HCT116 (cell line): ENCODE data around the gene MAMLD1. TPM values are rescaled to one million over a fixed set of nuclear protein-coding genes. Genes with fewer than 3 reads are reported as not detected.

Source experiments
- ATAC-seq: fragments of 200-7000 bp; cut with Tn5 transposase; 2 replicates; pipeline ENCODE4 v1.9.1; 2020; ENCODE audit warnings: mild to moderate bottlenecking, moderate library complexity
- BruUV-seq: library from RNA; stranded (reverse); fragments of 400-500 nt; replicated peaks from 2 replicates; lab custom pipeline; 2021; lab: Mats Ljungman, UMichigan
- CTCF ChIA-PET: fragments of 300-600 bp; sonication (Branson Sonifier 250); formaldehyde crosslinking; loops from one replicate; lab custom pipeline; 2021; ENCODE audit warnings: antibody characterized with exemption; lab: Charles Lee
- POLR2A ChIA-PET: fragments of 300-600, 350-600 bp; sonication (Branson Sonifier 250); formaldehyde crosslinking; loops from one replicate; lab custom pipeline; 2021; ENCODE audit warnings: antibody characterized with exemption; lab: Charles Lee
- RAD21 ChIA-PET, 2 experiments: fragments of 300-600 bp; sonication (Branson Sonifier 250); formaldehyde crosslinking; loops; one replicate each; lab custom pipeline; 2023; ENCODE audit warnings: low total read pairs in 2 of 2; ENCODE audit not compliant: uncharacterized antibody in 2 of 2, unreplicated experiment in 2 of 2, low non-redundant PET in 1 of 2; lab: Charles Lee
- DNase-seq: peaks from one replicate; pipeline ENCODE4 v3.0.0-alpha.2; 2010; ENCODE audit warnings: low read depth, low spot score
- H2AFZ ChIP-seq: fragments of 200-600 bp; shearing (Covaris generic), sonication (generic); 2 replicates; pipeline ENCODE4 v1.6.1; 2017; ENCODE audit warnings: low read depth, mixed run types, mixed read lengths, antibody characterized with exemption, low read length; ENCODE audit not compliant: poor library complexity, severe bottlenecking
- H3K27ac ChIP-seq: 2 replicates; pipeline ENCODE4 v1.5.1; 2012; ENCODE audit warnings: low read depth, low read length
- H3K27me3 ChIP-seq: fragments of 200-600 bp; sonication (generic); 2 replicates; pipeline ENCODE4 v1.6.1; 2016; ENCODE audit warnings: mixed run types, low read length, mixed read lengths; ENCODE audit not compliant: insufficient read depth
- H3K36me3 ChIP-seq, 2 experiments: fragments of 200-500 bp in 1 of 2; fragments of 200-600 bp in 1 of 2; sonication (Bioruptor generic) in 1 of 2; sonication (generic) in 1 of 2; 2 replicates each; pipeline versions ENCODE4 v1.5.1 to v1.6.1; 2014 to 2016; ENCODE audit warnings: low read length in 2 of 2, inconsistent platforms in 1 of 2, mixed read lengths in 1 of 2, mixed run types in 1 of 2; ENCODE audit not compliant: insufficient read depth in 2 of 2, control insufficient read depth in 1 of 2
- H3K4me1 ChIP-seq, 2 experiments: fragments of 200-600 bp in 1 of 2; sonication (generic) in 1 of 2; 2 replicates each; pipeline versions ENCODE4 v1.5.1 to v1.6.1; 2012 to 2017; ENCODE audit warnings: low read length in 2 of 2, inconsistent platforms in 1 of 2, mild to moderate bottlenecking in 1 of 2, mixed read lengths in 1 of 2, mixed run types in 1 of 2, moderate library complexity in 1 of 2; ENCODE audit not compliant: insufficient read depth in 2 of 2, control insufficient read depth in 1 of 2
- H3K4me2 ChIP-seq: fragments of 200-600 bp; sonication (generic); 2 replicates; pipeline ENCODE4 v1.6.1; 2017; ENCODE audit warnings: mixed run types, low read length, mixed read lengths
- H3K4me3 ChIP-seq, 2 experiments: fragments of 200-600 bp in 1 of 2; sonication (generic) in 1 of 2; replicated peaks in 1 of 2; 2 replicates each; pipeline ENCODE4 v1.5.1; 2011 to 2016; ENCODE audit warnings: low read length in 2 of 2, control low read depth in 1 of 2, low read depth in 1 of 2, mild to moderate bottlenecking in 1 of 2, mixed read lengths in 1 of 2, mixed run types in 1 of 2
- H3K79me2 ChIP-seq: fragments of 200-600 bp; sonication (generic); 2 replicates; pipeline ENCODE4 v1.6.1; 2017; ENCODE audit warnings: mild to moderate bottlenecking, mixed run types, low read length, moderate library complexity, mixed read lengths; ENCODE audit not compliant: insufficient read depth
- H3K9ac ChIP-seq: fragments of 200-600 bp; sonication (generic); 2 replicates; pipeline ENCODE4 v1.6.1; 2016; ENCODE audit warnings: low read length, mixed read lengths
- H3K9me2 ChIP-seq: fragments of 200-600 bp; sonication (generic), shearing (Covaris generic); 2 replicates; pipeline ENCODE4 v1.6.1; 2017; ENCODE audit warnings: mixed run types, mild to moderate bottlenecking, moderate library complexity; ENCODE audit not compliant: insufficient read depth
- H3K9me3 ChIP-seq, 2 experiments: fragments of 200-500 bp in 1 of 2; fragments of 200-600 bp in 1 of 2; sonication (Bioruptor generic) in 1 of 2; sonication (generic) in 1 of 2; 2 replicates each; pipeline ENCODE4 v1.6.1; 2014 to 2017; ENCODE audit warnings: low read length in 2 of 2, mixed read lengths in 2 of 2, inconsistent platforms in 1 of 2, low read depth in 1 of 2, mild to moderate bottlenecking in 1 of 2, mixed run types in 1 of 2, moderate library complexity in 1 of 2; ENCODE audit not compliant: control insufficient read depth in 1 of 2, insufficient read depth in 1 of 2
- H4K20me1 ChIP-seq: fragments of 200-600 bp; sonication (generic), shearing (Covaris generic); 2 replicates; pipeline ENCODE4 v1.6.1; 2017; ENCODE audit warnings: mixed run types, mild to moderate bottlenecking, moderate library complexity; ENCODE audit not compliant: insufficient read depth
- ATF3 ChIP-seq: IDR thresholded peaks from 2 replicates; pipeline ENCODE4 v1.6.1; 2012
- CBX3 ChIP-seq: IDR thresholded peaks from 2 replicates; pipeline ENCODE4 v1.6.1; 2012; ENCODE audit warnings: low read depth
- CEBPB ChIP-seq: IDR thresholded peaks from 2 replicates; pipeline ENCODE4 v1.6.1; 2012; ENCODE audit warnings: low read depth
- CTCF ChIP-seq, 3 experiments: fragments of 200-600 bp in 1 of 3; sonication (generic) in 1 of 3; IDR thresholded peaks in 2 of 3; conservative IDR thresholded peaks in 1 of 3; 2 replicates each; pipeline ENCODE4 v1.5.1; 2012 to 2017; ENCODE audit warnings: low read depth in 2 of 3, low read length in 2 of 3, antibody characterized with exemption in 1 of 3, borderline replicate concordance in 1 of 3, control low read depth in 1 of 3, mild to moderate bottlenecking in 1 of 3, mixed read lengths in 1 of 3, mixed run types in 1 of 3, moderate library complexity in 1 of 3; ENCODE audit not compliant: insufficient read depth in 1 of 3
- EGR1 ChIP-seq: IDR thresholded peaks from 2 replicates; pipeline ENCODE4 v1.6.1; 2012; ENCODE audit warnings: low read depth
- ELF1 ChIP-seq: IDR thresholded peaks from 2 replicates; pipeline ENCODE4 v1.6.1; 2012; ENCODE audit warnings: low read depth, borderline replicate concordance
- EZH2 ChIP-seq: fragments of 200-600 bp; sonication (generic); IDR thresholded peaks from 2 replicates; pipeline ENCODE4 v1.6.1; 2017; ENCODE audit warnings: antibody characterized with exemption, mixed run types
- FOSL1 ChIP-seq: IDR thresholded peaks from 2 replicates; pipeline ENCODE4 v1.6.1; 2012; ENCODE audit warnings: low read depth
- JUND ChIP-seq: IDR thresholded peaks from 2 replicates; pipeline ENCODE4 v1.6.1; 2012
- MAX ChIP-seq: IDR thresholded peaks from 2 replicates; pipeline ENCODE4 v1.6.1; 2012
- RAD21 ChIP-seq: IDR thresholded peaks from 2 replicates; pipeline ENCODE4 v1.6.1; 2012; ENCODE audit warnings: low read depth, mild to moderate bottlenecking
- REST ChIP-seq: IDR thresholded peaks from 2 replicates; pipeline ENCODE4 v1.6.1; 2012; ENCODE audit warnings: low read depth
- SIN3A ChIP-seq: IDR thresholded peaks from 2 replicates; pipeline ENCODE4 v1.6.1; 2012; ENCODE audit warnings: low read depth
- SP1 ChIP-seq: IDR thresholded peaks from 2 replicates; pipeline ENCODE4 v1.6.1; 2012; ENCODE audit warnings: low read depth
- SRF ChIP-seq: IDR thresholded peaks from 2 replicates; pipeline ENCODE4 v1.6.1; 2012; ENCODE audit warnings: low read depth
- TCF7L2 ChIP-seq: IDR thresholded peaks from 2 replicates; pipeline ENCODE4 v1.7.0; 2011; ENCODE audit warnings: borderline replicate concordance, inconsistent platforms; ENCODE audit not compliant: insufficient read depth, insufficient read length; ENCODE audit errors: extremely low read depth
- YY1 ChIP-seq: IDR thresholded peaks from 2 replicates; pipeline ENCODE4 v1.6.1; 2011; ENCODE audit warnings: low read length, low read depth, moderate library complexity, mild to moderate bottlenecking; ENCODE audit not compliant: insufficient replicate concordance; ENCODE audit errors: extremely low read depth
- ZBTB33 ChIP-seq: IDR thresholded peaks from 2 replicates; pipeline ENCODE4 v1.6.1; 2011; ENCODE audit warnings: mild to moderate bottlenecking, low read length, moderate library complexity; ENCODE audit not compliant: insufficient replicate concordance; ENCODE audit errors: extremely low read depth
- ZFX ChIP-seq: fragments of 450-650 bp; IDR thresholded peaks from 2 replicates; pipeline ENCODE4 v1.6.1; 2017
- ZNF274 ChIP-seq: fragments of 200-500 bp; sonication (Bioruptor generic); IDR thresholded peaks from 2 replicates; pipeline ENCODE4 v1.6.1; 2014; ENCODE audit warnings: mild to moderate bottlenecking, low read depth, low read length, inconsistent platforms
- intact Hi-C: fragments of 100-400 bp; cut with micrococcal nuclease; formaldehyde crosslinking; loops from 2 replicates; pipeline ENCODE4 v1.10.0; 2022
- total RNA-seq: library from RNA; stranded (reverse); gene quantifications from one replicate; pipeline ENCODE4 v1.2.1, GENCODE V29; 2021; ENCODE audit not compliant: unreplicated experiment

MAMLD1 gene
- total RNA-seq, 1 experiment from 2014 or later = 3.6 TPM

- Histone ChIP-seq H3K9me3 (no peaks in the 10 kb centered on the region), H3K79me2 (no peaks in the 10 kb centered on the region)
- RAD21 ChIA-PET = no interaction called here
- ATAC-seq = no peak
- no peak for DNase-seq
- no peak for TF ChIP-seq CEBPB
- no peak for TF ChIP-seq SRF
- TF ChIP-seq ZBTB33 = no peak
- TF ChIP-seq MAX = no peak
- TF ChIP-seq ZFX = no peak
- TF ChIP-seq ZNF274 = no peak
- no peak for TF ChIP-seq SP1
- no peak for TF ChIP-seq EZH2
- TF ChIP-seq FOSL1 = no peak
- no peak for TF ChIP-seq EGR1
- TF ChIP-seq CBX3 = no peak
- TF ChIP-seq YY1 = no peak
- no peak for TF ChIP-seq JUND
- TF ChIP-seq TCF7L2 = no peak
- TF ChIP-seq ATF3 = no peak
- no peak for TF ChIP-seq SIN3A
- TF ChIP-seq CTCF (IDR thresholded peaks at IDR 0.05 in 2 of 3, conservative IDR thresholded peaks at IDR 0.05 in 1 of 3; ENCODE audit: borderline replicate concordance in 1 of 3, insufficient read depth in 1 of 3, low read depth in 2 of 3, low read length in 2 of 3) = no peak
- TF ChIP-seq RAD21 = no peak
- TF ChIP-seq REST = no peak
- no peak for TF ChIP-seq ELF1
- TF ChIP-seq, all 23 proteins: peak for 0
- Histone ChIP-seq H4K20me1 (no peaks in the 10 kb centered on the region), H3K4me1 (no peaks in the 10 kb centered on the region), H2AFZ (no peak overlapping the region), H3K27ac (no peak overlapping the region), H3K36me3 (no peaks in the 10 kb centered on the region), H3K4me3 (no peak overlapping the region), H3K4me2 (no peak overlapping the region), H3K27me3 (no peaks in the 10 kb centered on the region), H3K9ac (no peak overlapping the region), H3K9me2 (no peaks in the 10 kb centered on the region)
- intact Hi-C loops = no loop called here
- CTCF ChIA-PET = no interaction called here
- no TSS peak for BruUV-seq
- POLR2A ChIA-PET = no interaction called here
Measured at GRCh38 chrX:150513544-150513943, 150.4 kb downstream of the MAMLD1 start.
